ENCODE results near the gene DNAH8.
A peak's percentile ranks its signal among the peaks of the same experiment; 100 is the strongest.

DNAH8 gene

GRCh38 chr6:38782616-38783015, 67.5 kb downstream of the DNAH8 start:
- no peak for DNase-seq (ENCODE audit: low read depth, low spot score)
- POLR2A ChIA-PET = no interaction called here
- CTCF ChIA-PET = no interaction called here
- no peak for TF ChIP-seq CTCF (IDR thresholded peaks at IDR 0.05; ENCODE audit: insufficient read depth, low read length, missing control alignments)
- no peak overlapping the region for H3K4me3 ChIP-seq (ENCODE audit: low read depth, low read length)

GRCh38 chr6:38783443-38784228, 68.5 kb downstream of the DNAH8 start:
- ChIA-PET POLR2A (no interaction called here), CTCF (no interaction called here)
- no peak overlapping the region for H3K4me3 ChIP-seq (ENCODE audit: low read depth, low read length)
- TF ChIP-seq CTCF (IDR thresholded peaks at IDR 0.05; ENCODE audit: insufficient read depth, low read length, missing control alignments) = no peak
- no peak for DNase-seq (ENCODE audit: low read depth, low spot score)

GRCh38 chr6:38784506-38785235, 69.6 kb downstream of the DNAH8 start:
- TF ChIP-seq CTCF (IDR thresholded peaks at IDR 0.05; ENCODE audit: insufficient read depth, low read length, missing control alignments) = no peak
- ChIA-PET POLR2A (no interaction called here), CTCF (no interaction called here)
- no peak overlapping the region for H3K4me3 ChIP-seq (ENCODE audit: low read depth, low read length)
- DNase-seq (ENCODE audit: low read depth, low spot score) = peak; percentile 23

- DNase-seq (ENCODE audit: low read depth, low spot score) = no peak
- TF ChIP-seq CTCF (IDR thresholded peaks at IDR 0.05; ENCODE audit: insufficient read depth, low read length, missing control alignments) = no peak
- H3K4me3 ChIP-seq (ENCODE audit: low read depth, low read length) = no peak overlapping the region
- CTCF ChIA-PET = no interaction called here
- POLR2A ChIA-PET = no interaction called here
These were observed 71.4 kb downstream of the DNAH8 start for GRCh38 chr6:38786486-38786885.

- no peak for TF ChIP-seq CTCF (IDR thresholded peaks at IDR 0.05; ENCODE audit: insufficient read depth, low read length, missing control alignments)
- POLR2A ChIA-PET = no interaction called here
- no peak overlapping the region for H3K4me3 ChIP-seq (ENCODE audit: low read depth, low read length)
- CTCF ChIA-PET = no interaction called here
- no peak for DNase-seq (ENCODE audit: low read depth, low spot score)
These were observed 74.1 kb downstream of the DNAH8 start for GRCh38 chr6:38789256-38789655.

GRCh38 chr6:38792356-38792755, 77.2 kb downstream of the DNAH8 start:
- TF ChIP-seq CTCF (IDR thresholded peaks at IDR 0.05; ENCODE audit: insufficient read depth, low read length, missing control alignments) = no peak
- DNase-seq (ENCODE audit: low read depth, low spot score) = no peak
- ChIA-PET POLR2A (no interaction called here), CTCF (no interaction called here)
- H3K4me3 ChIP-seq (ENCODE audit: low read depth, low read length) = no peak overlapping the region

Measured in AG04449 (cell line).